Measurements from ENCODE around the gene DNAAF6. TPM values are rescaled to one million over a fixed set of nuclear protein-coding genes. Genes with fewer than 3 reads are reported as not detected.
"Not testable (repeated sequence)": the region's sequence is repeated elsewhere in the genome, so short reads cannot be mapped to it uniquely, and the experiment has no call there.

The DNAAF6 gene
- not detected in 2 replicates for total RNA-seq
- not detected in 2 replicates for polyA plus RNA-seq

DNA sequence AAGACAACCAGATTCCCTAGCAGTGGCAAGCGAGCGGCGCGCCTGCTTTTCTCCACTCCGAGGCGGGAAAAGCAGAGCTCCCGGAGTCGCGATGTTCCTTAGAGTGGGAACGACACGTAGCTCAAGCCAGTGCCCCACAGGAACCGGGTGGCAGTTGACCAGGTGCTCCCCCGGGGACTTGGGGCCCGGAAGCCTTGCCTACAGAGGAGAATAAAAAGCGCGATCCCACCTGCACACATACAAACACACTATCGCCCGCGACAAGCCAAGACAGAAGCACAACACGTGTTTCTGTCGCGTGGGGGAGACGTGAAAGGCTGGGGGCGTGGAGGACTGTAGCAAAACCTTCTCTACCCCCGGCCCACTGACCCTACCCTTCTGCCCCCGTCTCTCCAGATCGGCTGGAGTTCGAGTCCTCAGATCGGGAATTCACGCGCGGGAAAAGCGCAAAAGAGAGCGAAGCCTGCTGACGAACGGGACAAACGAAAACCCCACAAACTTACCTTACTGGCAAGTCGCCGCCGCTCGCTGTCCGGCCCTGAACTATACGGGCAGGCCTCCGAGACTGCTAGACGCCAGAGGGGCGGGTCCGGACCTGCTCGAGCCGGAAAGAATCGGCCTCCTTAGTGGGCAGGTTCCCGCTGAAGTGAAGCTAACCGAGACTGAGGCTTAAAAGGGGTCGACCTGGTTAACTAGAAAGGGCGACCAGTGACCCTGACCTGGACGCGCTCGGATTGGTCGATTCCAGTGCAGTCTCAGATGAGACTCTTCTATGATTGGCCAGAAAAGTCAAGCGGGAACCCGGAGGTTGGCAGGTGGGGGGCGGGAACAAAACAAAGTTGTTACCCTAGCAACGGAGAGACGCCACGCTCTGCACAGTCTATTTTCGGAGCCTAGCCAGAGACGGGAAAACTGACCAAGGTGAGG is at the start of gene DNAAF6, which contains the start of gene NUP62CL:
TSS of gene DNAAF6 (plus strand) at position 842 of the 927 bp plus-strand sequence. CDS start 6,265 bp downstream, outside the sequence.
TSS of gene NUP62CL (minus strand) at position 664 of the 927 bp plus-strand sequence. CDS start 31,287 bp downstream, outside the sequence.
- H3K9me2 ChIP-seq (replicated peaks; ENCODE audit: insufficient read depth): no peaks in the 10 kb centered on the region
- DNase-seq (ENCODE audit: low spot score): peak; percentile 70
- peak within 1 kb of the TSS; percentile 76 for H2AFZ ChIP-seq
- H3K4me3 ChIP-seq: peak within 1 kb of the TSS; percentile 42
- H3K4me1 ChIP-seq (ENCODE audit: insufficient read depth): no peaks in the 10 kb centered on the region
- H3K4me2 ChIP-seq: peak within 1 kb of the TSS; percentile 91
- no peaks in the 10 kb centered on the region for H3K27me3 ChIP-seq
- no peaks in the 10 kb centered on the region for H3K36me3 ChIP-seq (replicated peaks; ENCODE audit: insufficient read depth, low read depth)
- H4K20me1 ChIP-seq (ENCODE audit: insufficient read depth, poor library complexity, severe bottlenecking): no peaks in the 10 kb centered on the region
- no peak within 1 kb of the TSS for H3K27ac ChIP-seq
- H3K9me3 ChIP-seq (ENCODE audit: low read depth): no peaks in the 10 kb centered on the region
- TF ChIP-seq, protein P1, sequence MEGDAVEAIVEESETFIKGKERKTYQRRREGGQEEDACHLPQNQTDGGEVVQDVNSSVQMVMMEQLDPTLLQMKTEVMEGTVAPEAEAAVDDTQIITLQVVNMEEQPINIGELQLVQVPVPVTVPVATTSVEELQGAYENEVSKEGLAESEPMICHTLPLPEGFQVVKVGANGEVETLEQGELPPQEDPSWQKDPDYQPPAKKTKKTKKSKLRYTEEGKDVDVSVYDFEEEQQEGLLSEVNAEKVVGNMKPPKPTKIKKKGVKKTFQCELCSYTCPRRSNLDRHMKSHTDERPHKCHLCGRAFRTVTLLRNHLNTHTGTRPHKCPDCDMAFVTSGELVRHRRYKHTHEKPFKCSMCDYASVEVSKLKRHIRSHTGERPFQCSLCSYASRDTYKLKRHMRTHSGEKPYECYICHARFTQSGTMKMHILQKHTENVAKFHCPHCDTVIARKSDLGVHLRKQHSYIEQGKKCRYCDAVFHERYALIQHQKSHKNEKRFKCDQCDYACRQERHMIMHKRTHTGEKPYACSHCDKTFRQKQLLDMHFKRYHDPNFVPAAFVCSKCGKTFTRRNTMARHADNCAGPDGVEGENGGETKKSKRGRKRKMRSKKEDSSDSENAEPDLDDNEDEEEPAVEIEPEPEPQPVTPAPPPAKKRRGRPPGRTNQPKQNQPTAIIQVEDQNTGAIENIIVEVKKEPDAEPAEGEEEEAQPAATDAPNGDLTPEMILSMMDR (IDR thresholded peaks at IDR 0.05; ENCODE audit: poor library complexity): no peak
- TF ChIP-seq EZH2 (IDR thresholded peaks at IDR 0.05; ENCODE audit: borderline replicate concordance) (no peak), EZH2phosphoT487 (IDR thresholded peaks at IDR 0.05; ENCODE audit: low read depth, severe bottlenecking, unreplicated experiment) (no peak)
- H3K79me2 ChIP-seq: no peaks in the 10 kb centered on the region
- WGBS (ENCODE audit: low lambda C conversion rate, missing lambda C conversion rate): 38% methylated on average over 63 of the region's 66 CpGs

- H3K27ac ChIP-seq; H3K79me2 ChIP-seq; H3K9me2 ChIP-seq (replicated peaks; ENCODE audit: insufficient read depth); H3K4me3 ChIP-seq; H4K20me1 ChIP-seq (ENCODE audit: insufficient read depth, poor library complexity, severe bottlenecking); H3K4me2 ChIP-seq; H2AFZ ChIP-seq; H3K9me3 ChIP-seq (ENCODE audit: low read depth); H3K4me1 ChIP-seq (ENCODE audit: insufficient read depth); H3K36me3 ChIP-seq (replicated peaks; ENCODE audit: insufficient read depth, low read depth); H3K27me3 ChIP-seq; DNase-seq (ENCODE audit: low spot score): not testable (repeated sequence)
- WGBS (ENCODE audit: low lambda C conversion rate, missing lambda C conversion rate): 72% methylated on average over 4 of the region's 4 CpGs
These were observed 48.8 kb upstream of the DNAAF6 start for GRCh38 chrX:107157618-107158017.

DNA sequence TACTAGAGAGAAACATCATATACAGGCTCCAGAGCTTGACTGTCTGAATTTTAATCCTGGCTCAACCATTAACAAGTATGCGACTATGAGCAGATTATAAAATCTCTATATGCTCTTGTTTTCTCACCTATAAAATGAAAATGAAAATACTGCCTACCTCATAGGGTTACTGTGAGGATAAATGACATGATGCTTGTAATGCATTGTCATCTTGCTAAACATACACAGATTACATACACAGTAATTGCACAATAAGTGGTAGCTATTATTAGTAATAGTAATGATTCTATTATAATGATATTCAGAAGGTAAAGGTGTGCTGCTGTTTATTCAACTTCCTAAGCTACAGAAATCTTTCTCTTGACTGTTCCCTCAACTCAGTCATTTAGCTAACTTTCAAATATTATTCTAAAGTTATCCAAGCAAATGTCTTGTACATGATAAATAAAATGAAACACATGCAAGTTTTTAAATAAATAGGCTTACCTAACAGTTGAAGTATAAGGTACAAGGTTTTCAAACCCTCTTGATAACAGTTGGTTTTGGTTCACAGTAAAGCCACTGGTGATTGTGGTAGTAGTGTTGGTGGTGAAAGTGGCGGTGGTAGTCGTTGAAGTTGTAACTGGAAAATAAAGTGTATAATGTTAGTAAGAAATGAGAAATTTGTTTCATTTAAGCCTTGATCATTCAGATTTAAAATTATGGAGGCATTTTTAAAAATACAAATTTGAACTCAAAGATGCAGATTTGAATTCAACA is 39.1 kb upstream of the DNAAF6 start:
- Histone ChIP-seq H3K9me3 (ENCODE audit: low read depth) (peaks cover 1% of the 10 kb centered on the region), H3K36me3 (replicated peaks; ENCODE audit: insufficient read depth, low read depth) (no peaks in the 10 kb centered on the region), H2AFZ (no peak overlapping the region), H3K4me2 (no peak overlapping the region), H3K9me2 (replicated peaks; ENCODE audit: insufficient read depth) (no peaks in the 10 kb centered on the region), H3K4me3 (no peak overlapping the region), H3K79me2 (no peaks in the 10 kb centered on the region), H3K4me1 (ENCODE audit: insufficient read depth) (no peaks in the 10 kb centered on the region), H4K20me1 (ENCODE audit: insufficient read depth, poor library complexity, severe bottlenecking) (no peaks in the 10 kb centered on the region), H3K27ac (no peak overlapping the region), H3K27me3 (no peaks in the 10 kb centered on the region)
- DNase-seq (ENCODE audit: low spot score): no peak
- TF ChIP-seq EZH2phosphoT487 (IDR thresholded peaks at IDR 0.05; ENCODE audit: low read depth, severe bottlenecking, unreplicated experiment) (no peak), EZH2 (IDR thresholded peaks at IDR 0.05; ENCODE audit: borderline replicate concordance) (no peak)
- TF ChIP-seq, protein P1 (IDR thresholded peaks at IDR 0.05; ENCODE audit: poor library complexity): no peak
- WGBS (ENCODE audit: low lambda C conversion rate, missing lambda C conversion rate): 94% methylated on average over 3 of the region's 3 CpGs

DNA sequence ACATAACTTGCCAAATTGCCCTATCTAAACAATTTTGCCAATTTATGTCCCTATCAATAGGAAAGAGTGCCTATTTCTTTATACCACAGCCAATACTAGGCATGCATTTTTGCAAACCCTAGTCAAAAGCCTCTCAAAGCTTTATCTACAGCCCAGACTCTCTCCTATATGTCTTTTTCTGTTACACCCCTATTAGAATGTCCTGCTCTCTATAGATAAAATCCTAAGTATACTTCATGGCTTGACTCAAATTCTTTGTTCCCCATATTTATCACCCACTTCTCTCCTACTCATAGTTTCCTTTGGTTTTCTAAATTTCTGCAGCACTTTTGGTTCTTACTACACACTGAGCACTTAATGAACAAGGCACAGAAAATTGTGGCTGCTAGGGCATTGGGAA is 38.2 kb upstream of the DNAAF6 start:
- H3K36me3 ChIP-seq (replicated peaks; ENCODE audit: insufficient read depth, low read depth): no peaks in the 10 kb centered on the region
- no peaks in the 10 kb centered on the region for H4K20me1 ChIP-seq (ENCODE audit: insufficient read depth, poor library complexity, severe bottlenecking)
- H3K27ac ChIP-seq: no peak overlapping the region
- no peaks in the 10 kb centered on the region for H3K9me2 ChIP-seq (replicated peaks; ENCODE audit: insufficient read depth)
- H3K4me2 ChIP-seq: no peak overlapping the region
- H3K9me3 ChIP-seq (ENCODE audit: low read depth): no peaks in the 10 kb centered on the region
- DNase-seq (ENCODE audit: low spot score): no peak
- TF ChIP-seq, protein P1 (IDR thresholded peaks at IDR 0.05; ENCODE audit: poor library complexity): no peak
- TF ChIP-seq EZH2phosphoT487 (IDR thresholded peaks at IDR 0.05; ENCODE audit: low read depth, severe bottlenecking, unreplicated experiment) (no peak), EZH2 (IDR thresholded peaks at IDR 0.05; ENCODE audit: borderline replicate concordance) (no peak)
- H3K27me3 ChIP-seq: no peaks in the 10 kb centered on the region
- no peaks in the 10 kb centered on the region for H3K4me1 ChIP-seq (ENCODE audit: insufficient read depth)
- H3K4me3 ChIP-seq: no peak overlapping the region
- H2AFZ ChIP-seq: no peak overlapping the region
- H3K79me2 ChIP-seq: no peaks in the 10 kb centered on the region

Measured in hepatocyte (in vitro differentiated cells).